Neuronal stem cell (in vitro differentiated cells): ENCODE results near the gene TBC1D21.

Source experiments
- DNase-seq: peaks from one replicate; pipeline ENCODE4 v3.0.0-alpha.2; 2013; ENCODE audit warnings: low spot score
- H2AFZ ChIP-seq: one replicate; pipeline ENCODE4 v1.6.1; 2013; ENCODE audit warnings: mild to moderate bottlenecking, low read length, inconsistent platforms
- H2AK5ac ChIP-seq: 2 replicates; pipeline ENCODE4 v1.6.1; 2013; ENCODE audit warnings: low read depth, mild to moderate bottlenecking, inconsistent platforms, low read length, moderate library complexity, mixed read lengths
- H2BK120ac ChIP-seq: 2 replicates; pipeline ENCODE4 v1.6.1; 2013; ENCODE audit warnings: low read depth, mild to moderate bottlenecking, inconsistent platforms, low read length, moderate library complexity, mixed read lengths
- H2BK12ac ChIP-seq: one replicate; pipeline ENCODE4 v1.6.1; 2013; ENCODE audit warnings: low read length, inconsistent platforms
- H2BK15ac ChIP-seq: 2 replicates; pipeline ENCODE4 v1.6.1; 2013; ENCODE audit warnings: mild to moderate bottlenecking, low read length, inconsistent platforms, mixed read lengths
- H2BK5ac ChIP-seq: one replicate; pipeline ENCODE4 v1.6.1; 2013; ENCODE audit warnings: inconsistent platforms, mild to moderate bottlenecking, low read length, moderate library complexity
- H3K14ac ChIP-seq: one replicate; pipeline ENCODE4 v1.6.1; 2013; ENCODE audit warnings: low read length, inconsistent platforms
- H3K18ac ChIP-seq: 2 replicates; pipeline ENCODE4 v1.6.1; 2013; ENCODE audit warnings: low read length, inconsistent platforms
- H3K23ac ChIP-seq: 2 replicates; pipeline ENCODE4 v1.6.1; 2013; ENCODE audit warnings: low read depth, mild to moderate bottlenecking, mixed read lengths, low read length, inconsistent platforms; ENCODE audit not compliant: poor library complexity
- H3K27ac ChIP-seq: replicated peaks from 3 replicates; pipeline ENCODE4 v1.5.1; 2013; ENCODE audit warnings: low read length, inconsistent platforms
- H3K27me3 ChIP-seq, 3 experiments: 2 replicates each; pipeline ENCODE4 v1.6.1; 2013; ENCODE audit warnings: low read length in 3 of 3, mild to moderate bottlenecking in 2 of 3, inconsistent platforms in 1 of 3, low read depth in 1 of 3, mixed read lengths in 1 of 3, moderate library complexity in 1 of 3; ENCODE audit not compliant: control insufficient read depth in 3 of 3, insufficient read depth in 3 of 3
- H3K36me3 ChIP-seq, 2 donors: replicated peaks in 1 of 2; 2 replicates each; pipeline ENCODE4 v1.6.1; 2013; ENCODE audit warnings: low read length in 2 of 2; ENCODE audit not compliant: control insufficient read depth in 2 of 2, insufficient read depth in 2 of 2
- H3K4ac ChIP-seq: 2 replicates; pipeline ENCODE4 v1.6.1; 2013; ENCODE audit warnings: inconsistent platforms, mild to moderate bottlenecking, low read length, moderate library complexity
- H3K4me1 ChIP-seq, 2 donors: 1 replicate in 1 of 2; 2 replicates in 1 of 2; pipeline ENCODE4 v1.6.1; 2013; ENCODE audit warnings: low read length in 2 of 2, low read depth in 1 of 2; ENCODE audit not compliant: control insufficient read depth in 2 of 2, insufficient read depth in 1 of 2
- H3K4me2 ChIP-seq: one replicate; pipeline ENCODE4 v1.6.1; 2013; ENCODE audit warnings: mild to moderate bottlenecking, low read length, inconsistent platforms; ENCODE audit not compliant: insufficient read depth, poor library complexity, severe bottlenecking
- H3K4me3 ChIP-seq, 2 donors: 2 replicates each; pipeline ENCODE4 v1.5.1; 2013; ENCODE audit warnings: low read length in 2 of 2, mild to moderate bottlenecking in 2 of 2, inconsistent platforms in 1 of 2, moderate library complexity in 1 of 2
- H3K79me1 ChIP-seq: one replicate; pipeline ENCODE4 v1.6.1; 2013; ENCODE audit warnings: low read depth, mild to moderate bottlenecking, inconsistent platforms, low read length, moderate library complexity
- H3K9ac ChIP-seq: one replicate; pipeline ENCODE4 v1.6.1; 2013; ENCODE audit warnings: mild to moderate bottlenecking, low read depth, low read length, inconsistent platforms; ENCODE audit not compliant: poor library complexity
- H3K9me3 ChIP-seq, 2 donors: replicated peaks in 1 of 2; 2 replicates each; pipeline versions ENCODE3 to v1.6.1; 2013; ENCODE audit warnings: low read length in 2 of 2, mild to moderate bottlenecking in 2 of 2, inconsistent platforms in 1 of 2, low read depth in 1 of 2, mixed read lengths in 1 of 2, moderate library complexity in 1 of 2; ENCODE audit not compliant: control insufficient read depth in 2 of 2, insufficient read depth in 1 of 2
- H4K8ac ChIP-seq: one replicate; pipeline ENCODE4 v1.6.1; 2013; ENCODE audit warnings: low read depth, mild to moderate bottlenecking, inconsistent platforms, low read length, moderate library complexity
- H4K91ac ChIP-seq: one replicate; pipeline ENCODE4 v1.6.1; 2013; ENCODE audit warnings: low read length, low read depth, mild to moderate bottlenecking, inconsistent platforms; ENCODE audit not compliant: poor library complexity
- WGBS, 2 donors: extraction: QIAGEN DNeasy Blood & Tissue Kit; methylation state at CpG; one replicate each; pipeline ENCODE4 v1.1.7; 2013; ENCODE audit warnings: missing lambda C conversion rate in 2 of 2, mixed read lengths in 1 of 2; ENCODE audit not compliant: insufficient read length in 2 of 2, insufficient replicate concordance in 1 of 2; ENCODE audit errors: extremely low coverage in 2 of 2; 5-methylcytosine and 5-hydroxymethylcytosine counted together

TBC1D21 gene

GRCh38 chr15:73915082-73915481, 41.7 kb downstream of the TBC1D21 start:
- no peak overlapping the region for H2AFZ ChIP-seq
- peaks cover 4 to 8% of the 10 kb centered on the region in 2 donors for H3K4me1 ChIP-seq
- H2BK12ac ChIP-seq: no peak overlapping the region
- WGBS, 2 donors: no CpG with 5 or more reads among the region's 2 CpGs
- no peak overlapping the region for H3K18ac ChIP-seq
- no peak overlapping the region for H2AK5ac ChIP-seq
- DNase-seq: no peak
- H3K4me2 ChIP-seq: no peak overlapping the region
- no peak overlapping the region for H4K91ac ChIP-seq
- H2BK15ac ChIP-seq: no peak overlapping the region
- no peak overlapping the region for H3K4ac ChIP-seq
- no peak overlapping the region for H3K9ac ChIP-seq
- H3K14ac ChIP-seq: no peak overlapping the region
- H3K9me3 ChIP-seq: peaks cover 5 to 6% of the 10 kb centered on the region in 2 donors
- H2BK120ac ChIP-seq: no peak overlapping the region
- H3K36me3 ChIP-seq: no peaks in the 10 kb centered on the region
- H4K8ac ChIP-seq: no peak overlapping the region
- H3K23ac ChIP-seq: no peak overlapping the region
- H3K27ac ChIP-seq: no peak overlapping the region
- H3K4me3 ChIP-seq: no peak overlapping the region
- no peak overlapping the region for H2BK5ac ChIP-seq
- H3K79me1 ChIP-seq: no peaks in the 10 kb centered on the region
- peaks cover 0 to 9% (median 0%) of the 10 kb centered on the region in 3 experiments for H3K27me3 ChIP-seq

- Histone ChIP-seq H3K23ac (no peak overlapping the region), H3K36me3 (no peaks in the 10 kb centered on the region), H3K27ac (no peak overlapping the region), H3K9me3 (peaks cover 5 to 6% of the 10 kb centered on the region in 2 donors), H3K9ac (no peak overlapping the region), H3K14ac (no peak overlapping the region), H3K4me2 (no peak overlapping the region), H2BK120ac (no peak overlapping the region), H2BK5ac (no peak overlapping the region), H2BK12ac (no peak overlapping the region), H2AK5ac (no peak overlapping the region), H3K4ac (no peak overlapping the region), H3K4me1 (peaks cover 18 to 19% of the 10 kb centered on the region in 2 donors), H4K91ac (no peak overlapping the region), H2BK15ac (no peak overlapping the region), H3K18ac (no peak overlapping the region), H4K8ac (no peak overlapping the region), H3K27me3 (no peaks in the 10 kb centered on the region), H3K79me1 (no peaks in the 10 kb centered on the region), H2AFZ (no peak overlapping the region), H3K4me3 (no peak overlapping the region)
- no CpG with 5 or more reads among the region's 3 CpGs for WGBS, 2 donors
- no peak for DNase-seq
Measured at GRCh38 chr15:73918784-73919183, 45.4 kb downstream of the TBC1D21 start.

DNA sequence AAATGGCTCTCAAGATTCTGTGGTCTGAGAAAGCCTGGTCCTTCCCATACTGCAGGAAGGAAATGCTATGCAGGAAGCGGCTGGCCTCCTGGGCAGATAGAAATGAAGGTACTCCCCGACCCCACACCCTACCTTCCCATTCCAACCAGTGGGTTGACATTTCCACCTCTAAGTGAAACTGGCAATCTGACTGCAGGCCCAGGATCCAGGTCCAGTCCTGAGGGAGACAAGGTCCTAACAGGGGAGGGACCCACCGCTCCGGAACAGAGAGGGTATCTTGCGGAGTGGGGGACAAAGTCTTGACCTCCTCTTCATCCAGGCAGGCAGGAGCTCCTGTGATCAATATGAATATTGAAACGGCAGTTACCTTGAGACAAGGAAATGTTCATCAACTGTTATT, 46.3 kb downstream of the TBC1D21 start:
- no peak overlapping the region for H3K4ac ChIP-seq
- no peak overlapping the region for H3K4me2 ChIP-seq
- H3K27me3 ChIP-seq: peaks cover 0 to 4% (median 2%) of the 10 kb centered on the region in 3 experiments
- no peak overlapping the region for H3K27ac ChIP-seq
- H2BK15ac ChIP-seq: no peak overlapping the region
- H2BK120ac ChIP-seq: no peak overlapping the region
- peaks cover 26 to 28% of the 10 kb centered on the region in 2 donors for H3K4me1 ChIP-seq
- WGBS, 2 donors: no CpG with 5 or more reads among the region's 6 CpGs
- H3K4me3 ChIP-seq: no peak overlapping the region
- no peak overlapping the region for H4K8ac ChIP-seq
- peak overlapping the region; percentile 3 for H2AK5ac ChIP-seq
- no peaks in the 10 kb centered on the region for H3K79me1 ChIP-seq
- H3K18ac ChIP-seq: no peak overlapping the region
- no peak overlapping the region for H2BK5ac ChIP-seq
- H2BK12ac ChIP-seq: no peak overlapping the region
- H3K36me3 ChIP-seq: no peaks in the 10 kb centered on the region
- peaks cover 5 to 6% of the 10 kb centered on the region in 2 donors for H3K9me3 ChIP-seq
- H2AFZ ChIP-seq: no peak overlapping the region
- no peak overlapping the region for H3K14ac ChIP-seq
- no peak overlapping the region for H3K23ac ChIP-seq
- H3K9ac ChIP-seq: no peak overlapping the region
- no peak for DNase-seq
- no peak overlapping the region for H4K91ac ChIP-seq

GRCh38 chr15:73921254-73921925, 48.0 kb downstream of the TBC1D21 start:
- Histone ChIP-seq H3K27me3 (peaks cover 0 to 12% (median 2%) of the 10 kb centered on the region in 3 experiments), H3K27ac (no peak overlapping the region), H2BK5ac (no peak overlapping the region), H3K4me1 (peaks cover 35 to 37% of the 10 kb centered on the region in 2 donors), H3K4me2 (no peak overlapping the region), H4K91ac (no peak overlapping the region), H2BK12ac (no peak overlapping the region), H3K4ac (peak overlapping the region; percentile 39), H3K23ac (peak overlapping the region; percentile 56), H2AK5ac (no peak overlapping the region), H3K9me3 (peaks cover 3 to 6% of the 10 kb centered on the region in 2 donors), H4K8ac (no peak overlapping the region), H3K79me1 (peaks cover 3% of the 10 kb centered on the region), H2AFZ (peak overlapping the region; percentile 94), H3K18ac (no peak overlapping the region), H3K36me3 (no peaks in the 10 kb centered on the region), H2BK120ac (no peak overlapping the region), H3K9ac (peak overlapping the region; percentile 31), H2BK15ac (no peak overlapping the region), H3K14ac (no peak overlapping the region), H3K4me3 (no peak overlapping the region)
- no peak for DNase-seq
- WGBS, 2 donors: no CpG with 5 or more reads among the region's 4 CpGs
